EH (cell line): ENCODE measurements around the gene NIPA2.

Source experiments
- DNase-seq: peaks from one replicate; pipeline ENCODE4 v3.0.0-alpha.2; 2015; ENCODE audit warnings: low read depth

NIPA2 gene

DNA sequence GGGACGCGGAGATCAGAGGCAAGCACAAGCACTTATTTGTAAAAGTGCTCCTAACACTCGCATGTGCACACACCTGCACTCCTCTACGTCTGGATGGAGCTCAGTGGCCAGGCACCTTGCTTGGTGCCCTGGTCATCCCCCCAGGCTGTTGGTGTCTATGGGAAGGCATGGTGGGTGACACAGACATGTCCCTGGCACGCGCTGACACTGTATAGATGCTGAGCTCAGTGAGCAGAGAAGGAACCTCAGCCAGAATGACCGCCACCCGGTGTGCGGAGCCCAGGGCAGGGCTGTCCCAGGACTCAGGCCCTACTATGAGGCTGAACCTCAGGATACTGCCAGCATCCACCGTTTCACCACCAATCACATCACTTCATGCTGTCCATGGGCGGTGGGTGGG lies 64.5 kb downstream of the NIPA2 start:
- DNase-seq: no peak

DNA sequence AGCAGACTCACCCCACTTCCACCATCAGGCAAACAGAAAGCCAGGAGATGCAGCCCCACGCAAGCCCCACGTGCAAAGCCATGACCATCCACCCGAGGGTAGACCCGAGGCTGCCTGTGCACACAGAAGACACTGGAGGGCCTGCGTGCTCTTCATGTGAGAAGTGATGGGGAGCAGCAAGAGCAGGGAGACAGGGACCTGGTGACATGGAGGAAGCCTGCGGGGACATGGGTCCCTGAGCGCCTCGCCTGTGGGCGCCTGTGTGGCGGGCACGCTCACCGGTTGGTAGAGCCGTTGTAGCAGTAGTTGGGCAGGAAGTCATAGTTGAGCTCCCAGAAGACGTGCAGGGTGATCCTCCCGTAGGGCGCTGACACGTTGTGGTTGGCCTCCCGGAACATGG lies 65.0 kb downstream of the NIPA2 start:
- DNase-seq: no peak

DNA sequence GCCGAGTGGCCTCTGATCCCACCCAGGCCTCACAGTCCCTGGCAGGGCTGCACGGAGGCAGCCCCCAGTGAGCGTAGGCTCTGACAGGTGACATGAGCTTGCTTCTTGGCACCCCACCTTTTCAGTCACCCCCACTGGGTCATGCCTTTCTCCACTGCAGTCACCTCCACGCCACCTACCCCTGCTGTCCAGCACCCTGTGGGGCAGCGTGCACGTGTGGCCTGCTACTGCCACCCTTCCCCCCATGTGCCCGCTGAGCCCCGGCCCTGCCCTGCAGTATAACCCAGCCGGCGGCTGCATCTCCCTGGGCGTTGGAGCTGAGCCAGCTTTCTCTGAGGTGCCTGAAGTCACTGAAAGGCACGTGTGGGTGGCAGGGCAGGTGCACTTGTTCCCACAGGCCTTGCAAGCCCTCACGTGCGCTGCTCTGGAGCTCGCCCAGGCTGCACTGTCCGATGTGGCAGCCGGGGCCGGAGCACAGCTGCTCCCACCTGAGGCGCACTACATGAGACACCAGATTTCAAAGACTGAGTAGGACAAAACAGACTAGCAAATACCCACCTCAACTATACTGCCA lies 65.6 kb downstream of the NIPA2 start:
- DNase-seq: no peak

DNA sequence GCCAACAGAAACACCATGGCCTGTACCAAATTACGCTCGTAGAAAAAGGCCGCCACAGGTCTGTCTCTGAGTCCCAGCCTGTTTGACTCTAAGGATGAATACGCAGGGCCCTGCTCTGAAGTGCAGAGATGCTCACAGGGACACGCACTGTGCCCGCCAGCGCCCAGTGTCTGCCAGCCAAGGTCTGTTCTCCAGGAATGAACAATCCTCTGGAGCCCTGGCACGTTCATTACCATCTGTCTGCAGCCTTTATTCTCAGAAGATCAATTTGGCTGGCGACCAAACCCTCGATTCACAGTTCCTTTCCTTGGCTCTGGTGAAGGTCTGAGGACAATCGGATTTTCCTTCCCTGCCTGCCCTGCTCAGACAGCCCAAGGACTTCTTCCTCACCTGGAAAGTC lies 66.3 kb downstream of the NIPA2 start:
- DNase-seq: no peak

DNA sequence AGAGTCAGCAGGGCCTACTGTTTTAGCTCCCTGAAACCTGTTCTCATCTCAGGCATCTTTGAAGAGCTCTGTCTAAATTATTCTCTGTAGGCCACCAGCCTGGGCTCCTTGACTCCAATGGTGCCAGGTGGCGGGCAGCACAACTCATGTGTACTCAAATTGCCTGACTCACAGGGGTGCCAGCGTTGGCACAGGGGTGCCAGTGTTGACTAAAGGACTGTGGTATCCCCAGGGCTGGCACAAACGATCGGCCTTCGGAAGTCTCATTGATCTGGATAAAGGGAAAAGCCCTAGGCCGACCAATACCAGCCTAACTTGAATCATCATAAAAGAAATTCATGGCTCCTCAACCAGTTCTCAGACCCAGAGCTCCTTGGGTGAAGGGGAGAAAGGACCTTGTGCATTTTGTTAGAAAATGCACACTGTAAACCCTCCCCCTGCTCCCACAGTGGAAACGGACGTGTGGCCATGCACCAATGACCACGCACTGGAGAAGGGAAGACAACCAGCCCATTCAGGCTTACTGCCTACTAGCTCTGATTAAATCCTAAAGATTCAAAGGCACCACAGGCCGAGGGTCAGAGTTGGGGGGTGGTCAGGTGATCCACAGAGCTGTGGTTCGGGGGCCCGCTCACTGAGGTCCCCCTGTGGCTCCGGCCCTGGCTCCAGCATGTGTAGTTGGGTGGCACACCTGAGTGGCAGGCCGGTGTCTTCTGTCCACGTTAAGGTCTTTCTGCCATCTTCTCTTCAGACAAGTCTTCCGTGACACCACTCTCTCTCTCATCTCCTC lies 68.9 kb downstream of the NIPA2 start:
- no peak for DNase-seq

DNA sequence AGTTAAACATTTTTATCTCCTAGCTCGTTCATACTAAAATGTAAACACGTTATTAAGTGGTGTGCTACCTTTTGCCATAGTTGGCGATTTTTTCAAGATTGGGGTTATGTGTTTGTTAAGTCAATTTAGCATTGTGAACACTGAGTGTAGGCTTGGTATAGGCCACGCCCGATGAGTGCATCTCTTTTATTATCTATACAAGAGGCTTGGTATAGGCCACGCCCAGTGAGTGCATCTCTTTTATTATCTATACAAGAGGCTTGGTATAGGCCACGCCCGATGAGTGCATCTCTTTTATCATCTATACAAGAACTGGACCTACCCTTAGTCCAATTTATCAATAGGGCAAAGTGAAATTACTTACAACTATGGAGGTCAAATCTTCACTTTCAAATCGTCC lies 70.4 kb downstream of the NIPA2 start:
- DNase-seq: no peak

DNA sequence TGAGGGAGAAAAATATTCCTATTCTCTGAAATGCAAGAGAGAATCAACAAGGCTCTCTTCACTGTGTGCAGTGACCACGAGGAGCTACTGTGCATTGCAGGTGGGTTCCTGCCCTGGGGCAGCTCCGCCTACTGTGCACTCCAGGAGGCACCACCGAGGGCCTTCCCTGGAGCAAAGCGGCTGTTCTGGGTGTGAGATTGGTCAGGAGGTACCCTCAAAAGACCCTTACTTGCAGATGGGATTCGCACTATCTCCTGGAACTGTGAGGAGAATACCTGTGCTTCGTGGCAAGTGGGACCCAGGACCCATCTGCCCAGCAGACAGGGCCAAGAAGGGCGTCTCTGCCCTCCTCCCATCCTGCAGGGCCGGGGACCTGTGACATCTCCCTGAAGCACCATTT lies 72.8 kb downstream of the NIPA2 start:
- DNase-seq: no peak

DNA sequence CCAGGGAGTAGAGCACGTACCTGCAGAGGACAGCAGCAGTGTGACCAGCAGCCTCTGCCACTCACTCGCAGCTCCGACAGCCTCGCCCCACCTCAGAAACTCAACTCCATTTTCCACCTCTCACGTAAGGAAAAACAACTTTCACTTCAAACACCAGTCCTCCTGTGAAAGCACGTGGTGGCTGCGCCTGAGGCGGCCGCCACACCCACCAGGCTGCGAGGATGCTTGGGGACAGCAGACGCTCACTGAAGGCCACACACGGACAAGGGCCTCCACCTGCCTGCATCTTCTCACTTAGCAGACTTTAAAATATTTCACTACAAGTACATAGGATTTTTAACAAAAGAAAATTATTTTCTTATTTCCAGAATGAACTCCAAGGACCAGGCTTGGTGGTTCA lies 73.8 kb downstream of the NIPA2 start:
- DNase-seq: no peak

DNA sequence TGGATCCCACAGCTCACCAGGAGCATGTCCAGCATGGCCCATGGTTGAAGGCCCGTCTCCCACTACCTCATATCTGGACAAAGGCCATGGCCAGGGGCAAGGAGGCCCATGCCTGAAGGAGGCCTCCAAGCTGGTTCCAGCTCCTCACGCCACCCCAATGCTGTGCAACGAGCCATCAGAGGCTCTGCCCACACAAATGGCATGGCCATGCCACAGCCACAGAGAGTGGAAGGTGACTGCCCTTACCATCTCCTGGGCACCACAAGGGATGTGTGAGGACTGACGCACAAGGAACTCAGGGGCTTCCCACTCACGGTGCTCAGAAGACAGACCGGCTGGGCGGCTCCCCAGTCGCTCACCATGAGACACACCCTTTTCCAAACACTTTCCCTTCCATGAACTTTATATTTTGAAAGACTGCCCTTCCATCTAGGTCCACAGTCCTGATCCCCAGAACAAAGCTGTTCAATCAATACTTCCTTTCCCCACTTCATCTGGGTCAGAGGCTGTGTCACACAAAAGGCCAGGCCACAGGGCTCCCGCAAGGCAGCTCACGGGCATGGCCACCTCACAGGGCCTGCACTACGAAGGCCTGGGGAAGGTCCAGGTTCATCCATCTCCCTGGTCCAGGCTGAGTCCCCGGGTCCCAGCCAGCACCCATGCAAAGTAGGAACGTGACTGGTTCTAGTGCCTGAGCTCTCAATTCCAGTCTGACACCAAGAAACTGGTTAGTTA lies 75.3 kb downstream of the NIPA2 start:
- no peak for DNase-seq

DNA sequence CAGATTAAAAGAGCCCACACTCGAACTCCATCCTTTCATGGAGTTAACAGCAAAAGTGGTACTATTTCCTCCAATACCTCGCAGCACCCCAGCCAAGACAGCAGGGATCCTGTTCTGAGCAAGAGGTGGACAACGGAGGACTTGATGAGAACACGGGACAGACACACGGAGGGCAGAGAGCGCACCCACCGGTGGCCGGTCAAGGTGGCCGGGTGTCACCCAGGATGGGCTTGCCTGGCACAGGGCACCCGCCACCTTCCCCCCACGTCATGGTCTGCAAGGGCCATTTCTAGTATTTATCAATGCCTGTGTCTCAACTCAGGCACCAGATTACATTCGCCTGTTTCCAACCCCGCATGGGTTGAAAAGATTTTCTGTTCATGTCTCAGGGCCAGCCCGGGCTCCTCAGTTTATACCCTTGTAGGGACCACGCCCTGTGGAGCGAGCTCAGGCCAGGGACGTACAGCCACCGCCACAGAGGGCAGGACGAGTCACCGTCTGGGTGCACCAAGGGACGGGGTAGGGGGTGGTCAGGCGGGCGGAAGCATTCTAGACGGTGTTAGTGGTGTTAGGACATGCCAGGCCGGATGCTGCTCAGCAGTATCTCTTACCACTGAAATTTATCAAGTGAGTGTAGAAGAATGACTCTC lies 77.5 kb downstream of the NIPA2 start:
- no peak for DNase-seq

DNA sequence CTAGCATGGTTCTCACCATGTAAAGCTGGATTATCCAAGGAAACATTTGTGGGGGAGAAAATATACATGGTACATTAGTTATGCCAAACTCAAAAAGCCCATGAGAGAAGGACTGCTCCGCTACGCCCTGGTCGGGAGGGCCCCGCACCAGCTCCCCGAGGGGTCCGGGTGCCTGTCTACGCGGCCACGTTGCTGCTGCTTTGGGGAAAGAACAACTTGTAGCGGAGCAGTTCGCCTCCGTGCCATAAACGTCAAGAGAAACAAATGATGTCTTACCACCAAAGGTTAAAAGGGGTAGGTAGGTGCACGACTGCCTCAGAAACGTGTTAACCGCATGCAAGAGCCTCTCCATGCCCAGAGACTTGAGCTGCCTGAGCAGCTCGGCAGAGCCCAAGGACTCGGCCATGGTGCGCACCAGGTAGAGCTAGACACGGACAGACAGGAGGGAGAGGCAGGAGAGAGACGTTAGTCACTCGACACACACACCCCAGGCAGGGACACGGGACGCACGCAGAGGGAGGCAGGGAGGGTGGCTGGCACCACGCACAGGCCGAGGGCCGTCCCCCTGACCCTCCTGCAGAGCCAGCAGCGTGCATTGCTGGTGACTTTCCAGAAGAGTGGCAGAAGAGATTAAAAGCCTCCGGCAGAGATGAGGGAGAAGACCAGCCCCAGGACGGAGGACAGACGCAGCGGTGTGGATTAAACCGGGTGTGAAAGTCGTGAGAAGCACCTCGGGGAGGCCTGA lies 78.3 kb downstream of the NIPA2 start:
- no peak for DNase-seq

DNA sequence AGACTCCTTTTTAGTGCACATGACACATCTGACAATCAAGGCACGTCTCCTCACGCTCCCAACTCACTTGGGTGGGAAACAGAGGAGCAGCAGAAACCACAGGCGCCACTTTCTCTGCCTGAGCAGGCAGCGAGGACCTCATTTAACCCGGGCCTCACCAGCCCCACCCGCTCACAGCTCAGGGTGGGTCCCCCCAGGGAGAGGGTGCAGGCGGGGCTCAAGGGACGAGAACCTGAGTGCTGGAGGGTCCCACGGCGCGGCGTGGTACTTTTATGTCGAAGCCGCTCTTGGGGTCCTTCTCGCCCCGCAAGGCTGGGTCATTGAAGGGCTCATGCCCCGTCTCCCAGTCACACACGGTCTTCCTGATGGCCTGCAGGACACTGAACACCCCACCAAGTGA lies 79.1 kb downstream of the NIPA2 start:
- no peak for DNase-seq
